Calu3 (cell line): ENCODE data around the gene BHMT. TPM values are rescaled to one million over a fixed set of nuclear protein-coding genes. Genes with fewer than 3 reads are reported as not detected.

Experiments used
- BruUV-seq: library from RNA; stranded (reverse); fragments of 400-500 nt; replicated peaks from 2 replicates; lab custom pipeline; 2021; lab: Mats Ljungman, UMichigan
- CTCF ChIA-PET: fragments of 300-600 bp; sonication (Branson Sonifier 250); formaldehyde crosslinking; loops from one replicate; lab custom pipeline; 2022; ENCODE audit warnings: antibody characterized with exemption; lab: Charles Lee
- DNase-seq: peaks from one replicate; pipeline ENCODE4 v3.0.0; 2022
- H3K27ac Mint-ChIP-seq: one replicate; pipeline ENCODE4 v1.8.0; 2022; ENCODE audit warnings: mixed read lengths; ENCODE audit not compliant: unreplicated experiment
- H3K27me3 Mint-ChIP-seq: one replicate; pipeline ENCODE4 v1.8.0; 2022; ENCODE audit warnings: mixed read lengths; ENCODE audit not compliant: unreplicated experiment
- H3K36me3 Mint-ChIP-seq: one replicate; pipeline ENCODE4 v1.8.0; 2022; ENCODE audit warnings: mild to moderate bottlenecking, moderate library complexity, mixed read lengths; ENCODE audit not compliant: insufficient read depth, unreplicated experiment
- H3K4me1 Mint-ChIP-seq: one replicate; pipeline ENCODE4 v1.8.0; 2022; ENCODE audit warnings: mild to moderate bottlenecking, low read depth, mixed read lengths; ENCODE audit not compliant: unreplicated experiment
- H3K4me3 Mint-ChIP-seq: one replicate; pipeline ENCODE4 v1.8.0; 2022; ENCODE audit warnings: mild to moderate bottlenecking, low read depth, moderate library complexity, mixed read lengths; ENCODE audit not compliant: unreplicated experiment
- H3K9me3 Mint-ChIP-seq: one replicate; pipeline ENCODE4 v1.8.0; 2022; ENCODE audit warnings: low read depth, mixed read lengths; ENCODE audit not compliant: unreplicated experiment
- CTCF ChIP-seq: fragments of 200-600 bp; IDR thresholded peaks from one replicate; pipeline ENCODE4 v1.8.0; 2022; ENCODE audit warnings: antibody characterized with exemption; ENCODE audit not compliant: unreplicated experiment
- intact Hi-C: fragments of 100-400 bp; cut with micrococcal nuclease; formaldehyde crosslinking; loops from one replicate; pipeline ENCODE4 v1.10.0; 2022; ENCODE audit not compliant: unreplicated experiment
- total RNA-seq: library from RNA; stranded (reverse); gene quantifications from 2 replicates; pipeline ENCODE4 v1.2.3, GENCODE V29; 2022

Gene BHMT
- total RNA-seq, 1 experiment from 2014 or later, result not detected

GRCh38 chr5:79181419-79182022, 69.9 kb downstream of the BHMT start:
- no peak overlapping the region for H3K4me3 Mint-ChIP-seq
- no peak overlapping the region for H3K27ac Mint-ChIP-seq
- H3K27me3 Mint-ChIP-seq, result no peaks in the 10 kb centered on the region
- TF ChIP-seq CTCF, result no peak
- DNase-seq, result no peak
- CTCF ChIA-PET, result interaction anchor here (0.5 kb wide), 1 partner anchor 420 kb away, joined by 3 read pairs; no protein-coding TSS in a partner anchor
- peaks cover 21% of the 10 kb centered on the region for H3K4me1 Mint-ChIP-seq
- no TSS peak for BruUV-seq
- intact Hi-C loops, result loop anchor here (1.0 kb wide), 1 partner anchor 12 kb away; no protein-coding TSS in a partner anchor
- H3K9me3 Mint-ChIP-seq, result no peaks in the 10 kb centered on the region
- peaks cover 5% of the 10 kb centered on the region for H3K36me3 Mint-ChIP-seq

Other genes starting within 250 kb of the BHMT start
- gene ARSB, start 126.5 kb upstream of the BHMT start, total RNA-seq, result 14.1 and 21.4 TPM in 2 replicates
- 1.1 and 1.3 TPM in 2 replicates for gene DMGDH, start 42.1 kb upstream of the BHMT start, total RNA-seq
- not detected in 2 replicates for gene BHMT2, start 42.0 kb upstream of the BHMT start, total RNA-seq
- 12.2 and 12.5 TPM in 2 replicates for gene JMY, start 124.3 kb downstream of the BHMT start, total RNA-seq